Measurements from ENCODE around the gene KRTAP10-9.

DNA sequence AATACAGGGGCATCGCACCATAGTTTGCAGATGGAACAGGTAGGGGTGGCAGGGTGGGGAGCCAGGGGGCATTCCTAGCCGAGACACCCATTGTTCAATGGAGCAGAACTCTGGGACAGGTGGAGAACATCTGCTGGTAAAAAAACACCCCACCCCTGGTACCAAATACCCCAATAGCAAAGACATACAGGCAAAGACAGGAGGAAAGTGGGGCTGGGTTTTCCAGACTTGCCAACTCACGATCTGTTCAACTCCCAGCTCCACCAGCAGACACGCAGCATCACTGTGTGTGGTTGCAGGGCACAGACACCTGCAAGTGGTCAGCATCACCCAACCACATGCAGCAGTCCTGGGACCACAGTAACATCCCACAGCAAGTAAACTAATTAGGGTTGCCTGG is 15.3 kb upstream of the KRTAP10-9 start:
- TF ChIP-seq TAF1 (IDR thresholded peaks at IDR 0.05; ENCODE audit: low read depth) (no peak), RAD21 (IDR thresholded peaks at IDR 0.05; ENCODE audit: low read depth) (no peak), NFIC (IDR thresholded peaks at IDR 0.05) (no peak), ZBTB7A (IDR thresholded peaks at IDR 0.05; ENCODE audit: low read depth) (no peak), EP300 (IDR thresholded peaks at IDR 0.05; ENCODE audit: borderline replicate concordance) (no peak), YY1 (IDR thresholded peaks at IDR 0.05; ENCODE audit: low read depth) (no peak)
- TF ChIP-seq, protein P1, sequence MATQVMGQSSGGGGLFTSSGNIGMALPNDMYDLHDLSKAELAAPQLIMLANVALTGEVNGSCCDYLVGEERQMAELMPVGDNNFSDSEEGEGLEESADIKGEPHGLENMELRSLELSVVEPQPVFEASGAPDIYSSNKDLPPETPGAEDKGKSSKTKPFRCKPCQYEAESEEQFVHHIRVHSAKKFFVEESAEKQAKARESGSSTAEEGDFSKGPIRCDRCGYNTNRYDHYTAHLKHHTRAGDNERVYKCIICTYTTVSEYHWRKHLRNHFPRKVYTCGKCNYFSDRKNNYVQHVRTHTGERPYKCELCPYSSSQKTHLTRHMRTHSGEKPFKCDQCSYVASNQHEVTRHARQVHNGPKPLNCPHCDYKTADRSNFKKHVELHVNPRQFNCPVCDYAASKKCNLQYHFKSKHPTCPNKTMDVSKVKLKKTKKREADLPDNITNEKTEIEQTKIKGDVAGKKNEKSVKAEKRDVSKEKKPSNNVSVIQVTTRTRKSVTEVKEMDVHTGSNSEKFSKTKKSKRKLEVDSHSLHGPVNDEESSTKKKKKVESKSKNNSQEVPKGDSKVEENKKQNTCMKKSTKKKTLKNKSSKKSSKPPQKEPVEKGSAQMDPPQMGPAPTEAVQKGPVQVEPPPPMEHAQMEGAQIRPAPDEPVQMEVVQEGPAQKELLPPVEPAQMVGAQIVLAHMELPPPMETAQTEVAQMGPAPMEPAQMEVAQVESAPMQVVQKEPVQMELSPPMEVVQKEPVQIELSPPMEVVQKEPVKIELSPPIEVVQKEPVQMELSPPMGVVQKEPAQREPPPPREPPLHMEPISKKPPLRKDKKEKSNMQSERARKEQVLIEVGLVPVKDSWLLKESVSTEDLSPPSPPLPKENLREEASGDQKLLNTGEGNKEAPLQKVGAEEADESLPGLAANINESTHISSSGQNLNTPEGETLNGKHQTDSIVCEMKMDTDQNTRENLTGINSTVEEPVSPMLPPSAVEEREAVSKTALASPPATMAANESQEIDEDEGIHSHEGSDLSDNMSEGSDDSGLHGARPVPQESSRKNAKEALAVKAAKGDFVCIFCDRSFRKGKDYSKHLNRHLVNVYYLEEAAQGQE (IDR thresholded peaks at IDR 0.05; ENCODE audit: low read depth) = no peak
